Gastroesophageal sphincter (tissue), 3 donors: ENCODE data around the gene ADAM10.

Experiments
- CTCF ChIP-seq, 4 experiments: fragments of 200-600 bp in 2 of 4; fragments of 450-650 bp in 2 of 4; sonication (generic) in 1 of 4; IDR thresholded peaks; one replicate each; pipeline ENCODE4 v1.5.1; 2017 to 2019; ENCODE audit warnings: antibody characterized with exemption in 4 of 4, mild to moderate bottlenecking in 2 of 4, moderate library complexity in 2 of 4
- POLR2A ChIP-seq, 2 donors: fragments of 450-650 bp; IDR thresholded peaks; one replicate each; pipeline ENCODE4 v1.6.1; 2017; ENCODE audit warnings: antibody characterized with exemption in 2 of 2, mild to moderate bottlenecking in 2 of 2, moderate library complexity in 1 of 2
- POLR2AphosphoS5 ChIP-seq: sonication (generic); formaldehyde crosslinking; IDR thresholded peaks from one replicate; pipeline ENCODE4 v1.6.1; 2017; ENCODE audit warnings: antibody characterized with exemption

- TF ChIP-seq CTCF (IDR thresholded peaks at IDR 0.05) = no peak
- no peak for TF ChIP-seq POLR2A (IDR thresholded peaks at IDR 0.05)
- TF ChIP-seq POLR2AphosphoS5 = no peak
Measured at GRCh38 chr15:58546066-58546591, 203.4 kb downstream of the ADAM10 start.
